Gastroesophageal sphincter (tissue), 3 donors: ENCODE data around the gene FHL1.

Experiments used
- EP300 ChIP-seq: sonication (generic); formaldehyde crosslinking; IDR thresholded peaks from one replicate; pipeline ENCODE4 v1.6.1; 2017; ENCODE audit warnings: antibody characterized with exemption, mild to moderate bottlenecking
- POLR2A ChIP-seq, 2 donors: fragments of 450-650 bp; IDR thresholded peaks; one replicate each; pipeline ENCODE4 v1.6.1; 2017; ENCODE audit warnings: antibody characterized with exemption in 2 of 2, mild to moderate bottlenecking in 2 of 2, moderate library complexity in 1 of 2
- POLR2AphosphoS5 ChIP-seq: sonication (generic); formaldehyde crosslinking; IDR thresholded peaks from one replicate; pipeline ENCODE4 v1.6.1; 2017; ENCODE audit warnings: antibody characterized with exemption
- TF ChIP-seq, protein P1 (sequence below), 4 experiments: fragments of 200-600 bp in 2 of 4; fragments of 450-650 bp in 2 of 4; sonication (generic) in 1 of 4; IDR thresholded peaks; one replicate each; pipeline ENCODE4 v1.5.1; 2017 to 2019; ENCODE audit warnings: antibody characterized with exemption in 4 of 4, mild to moderate bottlenecking in 2 of 4, moderate library complexity in 2 of 4

DNA sequence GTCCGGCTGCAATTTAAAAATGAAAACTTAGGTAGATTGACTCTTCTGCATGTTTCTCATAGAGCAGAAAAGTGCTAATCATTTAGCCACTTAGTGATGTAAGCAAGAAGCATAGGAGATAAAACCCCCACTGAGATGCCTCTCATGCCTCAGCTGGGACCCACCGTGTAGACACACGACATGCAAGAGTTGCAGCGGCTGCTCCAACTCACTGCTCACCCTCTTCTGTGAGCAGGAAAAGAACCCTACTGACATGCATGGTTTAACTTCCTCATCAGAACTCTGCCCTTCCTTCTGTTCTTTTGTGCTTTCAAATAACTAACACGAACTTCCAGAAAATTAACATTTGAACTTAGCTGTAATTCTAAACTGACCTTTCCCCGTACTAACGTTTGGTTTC, 62.9 kb downstream of the FHL1 start:
- TF ChIP-seq POLR2A (IDR thresholded peaks at IDR 0.05) (no peak), EP300 (no peak), POLR2AphosphoS5 (peak; percentile 34)
- TF ChIP-seq, protein P1, sequence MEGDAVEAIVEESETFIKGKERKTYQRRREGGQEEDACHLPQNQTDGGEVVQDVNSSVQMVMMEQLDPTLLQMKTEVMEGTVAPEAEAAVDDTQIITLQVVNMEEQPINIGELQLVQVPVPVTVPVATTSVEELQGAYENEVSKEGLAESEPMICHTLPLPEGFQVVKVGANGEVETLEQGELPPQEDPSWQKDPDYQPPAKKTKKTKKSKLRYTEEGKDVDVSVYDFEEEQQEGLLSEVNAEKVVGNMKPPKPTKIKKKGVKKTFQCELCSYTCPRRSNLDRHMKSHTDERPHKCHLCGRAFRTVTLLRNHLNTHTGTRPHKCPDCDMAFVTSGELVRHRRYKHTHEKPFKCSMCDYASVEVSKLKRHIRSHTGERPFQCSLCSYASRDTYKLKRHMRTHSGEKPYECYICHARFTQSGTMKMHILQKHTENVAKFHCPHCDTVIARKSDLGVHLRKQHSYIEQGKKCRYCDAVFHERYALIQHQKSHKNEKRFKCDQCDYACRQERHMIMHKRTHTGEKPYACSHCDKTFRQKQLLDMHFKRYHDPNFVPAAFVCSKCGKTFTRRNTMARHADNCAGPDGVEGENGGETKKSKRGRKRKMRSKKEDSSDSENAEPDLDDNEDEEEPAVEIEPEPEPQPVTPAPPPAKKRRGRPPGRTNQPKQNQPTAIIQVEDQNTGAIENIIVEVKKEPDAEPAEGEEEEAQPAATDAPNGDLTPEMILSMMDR (IDR thresholded peaks at IDR 0.05) = no peak
